ENCODE data around the gene RUNX3. TPM values are rescaled to one million over a fixed set of nuclear protein-coding genes. Genes with fewer than 3 reads are reported as not detected.

The RUNX3 gene
- total and polyA plus RNA-seq, 2 of the 8 experiments (the other 6 are each of a cell fraction or from before 2014, with no cell fraction given): 0.62 to 0.82 TPM

- no peak for DNase-seq (ENCODE audit: low read depth in 1 of 2, low spot score in 2 of 2)
- FAIRE-seq: no peak
Measured at GRCh38 chr1:24955161-24955560, 25.1 kb upstream of the RUNX3 start.

More at GRCh38 chr1:24955161-24955560, 25.1 kb upstream of the RUNX3 start:
- H4K5ac ChIP-seq (ENCODE audit: insufficient read length, low read depth, low read length): no peak overlapping the region
- no peak overlapping the region for H3K14ac ChIP-seq (ENCODE audit: insufficient read length)
- no peak overlapping the region for H2BK20ac ChIP-seq (ENCODE audit: low read length)
- H3K27ac ChIP-seq (ENCODE audit: low read depth, low read length): no peak overlapping the region
- no peak overlapping the region for H4K91ac ChIP-seq (replicated peaks; ENCODE audit: insufficient read length, low read length)
- H3K36me3 ChIP-seq (ENCODE audit: control insufficient read depth in 2 of 4, insufficient read depth in 4 of 4, low read length in 3 of 4): no peaks in the 10 kb centered on the region
- no peak overlapping the region for H3K23ac ChIP-seq (ENCODE audit: insufficient read length)
- H2AK5ac ChIP-seq (ENCODE audit: low read depth, low read length): 0 out of 2 replicates have a peak overlapping the region, but pooled peaks have one; percentile 82
- no peaks in the 10 kb centered on the region for H3K79me1 ChIP-seq (ENCODE audit: low read depth, low read length)
- no peaks in the 10 kb centered on the region; the same call in 1 of the 2 replicates for H3K23me2 ChIP-seq (ENCODE audit: low read depth, low read length)
- no peak overlapping the region for H3K56ac ChIP-seq (replicated peaks; ENCODE audit: insufficient read length, low read depth, low read length)
- H3K18ac ChIP-seq (ENCODE audit: extremely low read depth, low read length): no peak overlapping the region
- peaks cover 3 to 12% (median 7%) of the 10 kb centered on the region in 4 experiments; a peak in 6 of 7 replicates for H3K4me1 ChIP-seq (replicated peaks in 1 of 4; ENCODE audit: control insufficient read depth in 3 of 4, insufficient read depth in 4 of 4, low read length in 3 of 4)
- no peak overlapping the region for H2BK120ac ChIP-seq (replicated peaks; ENCODE audit: low read depth, low read length)
- H3K4me3 ChIP-seq (ENCODE audit: extremely low read depth in 1 of 4, insufficient read depth in 2 of 4, low read depth in 3 of 4, low read length in 4 of 4): no peak overlapping the region
- POLR2A ChIA-PET (ENCODE audit: partially characterized antibody): no interaction called here
- no peak overlapping the region for H3K4ac ChIP-seq (replicated peaks; ENCODE audit: insufficient read length, low read depth, low read length)
- no peak overlapping the region for H4K8ac ChIP-seq (ENCODE audit: extremely low read depth, insufficient read depth, low read length)
- H2BK12ac ChIP-seq (ENCODE audit: low read depth, low read length): peak overlapping the region; percentile 17; the same call in 1 of the 2 replicates
- H3K79me2 ChIP-seq (ENCODE audit: control insufficient read depth in 1 of 2, insufficient read depth in 2 of 2, low read length in 2 of 2): no peaks in the 10 kb centered on the region
- no peak overlapping the region for H2BK5ac ChIP-seq (ENCODE audit: low read depth, low read length)
- no peak overlapping the region for H3K4me2 ChIP-seq (ENCODE audit: insufficient read depth in 1 of 2, low read depth in 2 of 2, low read length in 2 of 2)
- no peak overlapping the region for H2AFZ ChIP-seq (ENCODE audit: low read length)
- H3K27me3 ChIP-seq (replicated peaks in 1 of 4; ENCODE audit: control insufficient read depth in 3 of 4, extremely low read depth in 1 of 4, insufficient read depth in 3 of 4, low read length in 3 of 4): no peaks in the 10 kb centered on the region
- H3K9ac ChIP-seq (replicated peaks in 1 of 4; ENCODE audit: extremely low read depth in 1 of 4, low read depth in 3 of 4, low read length in 3 of 4): no peak overlapping the region
- H4K20me1 ChIP-seq (replicated peaks in 1 of 2; ENCODE audit: control insufficient read depth in 1 of 2, insufficient read depth in 2 of 2, low read length in 2 of 2): no peaks in the 10 kb centered on the region
- CTCF ChIA-PET (ENCODE audit: partially characterized antibody): interaction anchor here (0.5 to 1.5 kb wide), 3 partner anchors 15 to 1187 kb away, joined by 3 to 5 read pairs (median 3); no protein-coding TSS in a partner anchor
- H2BK15ac ChIP-seq (ENCODE audit: low read length): no peak overlapping the region
- WGBS, 2 experiments (ENCODE audit: extremely low coverage in 1 of 2, insufficient coverage in 1 of 2, insufficient read length in 1 of 2, insufficient replicate concordance in 2 of 2, low coverage in 1 of 2, low lambda C conversion rate in 2 of 2, missing lambda C conversion rate in 1 of 2): 89% methylated on average over 5 of the region's 5 CpGs; no CpG with 5 or more reads in 1 of the 2 experiments
- H3K9me3 ChIP-seq (ENCODE audit: insufficient read depth in 2 of 2, low read depth in 1 of 2, low read length in 1 of 2): no peaks in the 10 kb centered on the region
- no peak for TF ChIP-seq RBBP5 (IDR thresholded peaks at IDR 0.05; ENCODE audit: borderline replicate concordance, low read depth, low read length)
- no peak for TF ChIP-seq SP2 (IDR thresholded peaks at IDR 0.05; ENCODE audit: low read length)
- no peak for TF ChIP-seq EZH2 (IDR thresholded peaks at IDR 0.05; ENCODE audit: low read depth, low read length, severe bottlenecking)
- TF ChIP-seq BACH1 (IDR thresholded peaks at IDR 0.05; ENCODE audit: low read length): no peak
- no peak for TF ChIP-seq TEAD4 (IDR thresholded peaks at IDR 0.05; ENCODE audit: low read depth, low read length)
- TF ChIP-seq CHD2 (IDR thresholded peaks at IDR 0.05; ENCODE audit: low read length): no peak
- no peak for TF ChIP-seq CBX5 (IDR thresholded peaks at IDR 0.05; ENCODE audit: low read depth, low read length)
- no peak for TF ChIP-seq ATF3 (IDR thresholded peaks at IDR 0.05; ENCODE audit: insufficient read depth, low read depth, low read length)
- TF ChIP-seq KDM1A (IDR thresholded peaks at IDR 0.05; ENCODE audit: borderline replicate concordance, low read length): no peak
- no peak for TF ChIP-seq SUZ12 (IDR thresholded peaks at IDR 0.05; ENCODE audit: low read length)
- TF ChIP-seq NRF1 (IDR thresholded peaks at IDR 0.05; ENCODE audit: low read depth, low read length): no peak
- no peak for TF ChIP-seq FOSL1 (IDR thresholded peaks at IDR 0.05; ENCODE audit: insufficient read depth, low read depth, low read length)
- TF ChIP-seq GTF2F1 (IDR thresholded peaks at IDR 0.05; ENCODE audit: borderline replicate concordance, low read depth, low read length): no peak

Data from H1 (cell line).